Type B pancreatic cell (in vitro differentiated cells): ENCODE results near the gene S100G. TPM values are rescaled to one million over a fixed set of nuclear protein-coding genes. Genes with fewer than 3 reads are reported as not detected.

ENCODE experiments used
- DNase-seq: peaks from one replicate; pipeline ENCODE4 v3.0.0; 2021; ENCODE audit warnings: mixed read lengths; ENCODE audit not compliant: unreplicated experiment; ENCODE audit errors: extremely low spot score
- H3K27ac Mint-ChIP-seq: 2 replicates; pipeline ENCODE4 v1.8.0; 2021; ENCODE audit warnings: mild to moderate bottlenecking, mixed read lengths
- H3K27me3 Mint-ChIP-seq: 2 replicates; pipeline ENCODE4 v1.8.0; 2021; ENCODE audit warnings: mixed read lengths
- H3K36me3 Mint-ChIP-seq: 2 replicates; pipeline ENCODE4 v1.8.0; 2021; ENCODE audit warnings: mixed read lengths
- H3K4me1 Mint-ChIP-seq: one replicate; pipeline ENCODE4 v1.8.0; 2021; ENCODE audit warnings: mixed read lengths; ENCODE audit not compliant: unreplicated experiment
- H3K4me3 Mint-ChIP-seq: 2 replicates; pipeline ENCODE4 v1.8.0; 2021; ENCODE audit warnings: mild to moderate bottlenecking, mixed read lengths
- H3K9me3 Mint-ChIP-seq: 2 replicates; pipeline ENCODE4 v1.8.0; 2021; ENCODE audit warnings: mixed read lengths
- total RNA-seq: library from RNA; stranded (reverse); gene quantifications from 2 replicates; pipeline ENCODE4 v1.2.1, GENCODE V29; 2021; ENCODE audit warnings: low replicate concordance
- TF ChIP-seq, protein P1 (sequence below): fragments of 200-600 bp; sonication (generic); conservative IDR thresholded peaks from 2 replicates; pipeline ENCODE4 v1.5.0; 2021; ENCODE audit warnings: antibody characterized with exemption, mild to moderate bottlenecking

S100G gene
- total RNA-seq, 1 donor from 2014 or later, result 5.5 TPM

DNA sequence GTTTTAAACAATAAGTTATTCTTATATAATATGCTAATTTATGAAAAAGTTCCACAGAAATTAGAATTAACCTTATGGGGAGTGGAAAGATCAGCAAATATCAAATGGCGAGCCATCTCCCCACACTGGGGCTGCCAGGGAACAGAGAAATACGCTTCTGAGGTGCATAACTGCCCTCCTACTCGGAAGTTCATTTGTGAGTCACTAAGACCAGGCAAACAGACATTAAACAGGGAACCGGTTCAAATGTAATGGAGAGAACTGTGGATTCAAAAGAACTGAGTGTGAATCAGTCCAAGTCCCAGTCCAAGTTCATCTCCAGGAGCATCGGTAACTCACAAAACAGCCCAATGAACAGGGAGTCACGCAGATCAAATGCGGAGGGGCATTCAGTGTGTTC lies 11.4 kb upstream of the S100G start:
- Mint-ChIP-seq H3K9me3 (peaks cover 6% of the 10 kb centered on the region), H3K27me3 (no peaks in the 10 kb centered on the region), H3K4me3 (no peak overlapping the region), H3K4me1 (peaks cover 21% of the 10 kb centered on the region), H3K27ac (no peak overlapping the region), H3K36me3 (peaks cover 40% of the 10 kb centered on the region)
- TF ChIP-seq, protein P1, sequence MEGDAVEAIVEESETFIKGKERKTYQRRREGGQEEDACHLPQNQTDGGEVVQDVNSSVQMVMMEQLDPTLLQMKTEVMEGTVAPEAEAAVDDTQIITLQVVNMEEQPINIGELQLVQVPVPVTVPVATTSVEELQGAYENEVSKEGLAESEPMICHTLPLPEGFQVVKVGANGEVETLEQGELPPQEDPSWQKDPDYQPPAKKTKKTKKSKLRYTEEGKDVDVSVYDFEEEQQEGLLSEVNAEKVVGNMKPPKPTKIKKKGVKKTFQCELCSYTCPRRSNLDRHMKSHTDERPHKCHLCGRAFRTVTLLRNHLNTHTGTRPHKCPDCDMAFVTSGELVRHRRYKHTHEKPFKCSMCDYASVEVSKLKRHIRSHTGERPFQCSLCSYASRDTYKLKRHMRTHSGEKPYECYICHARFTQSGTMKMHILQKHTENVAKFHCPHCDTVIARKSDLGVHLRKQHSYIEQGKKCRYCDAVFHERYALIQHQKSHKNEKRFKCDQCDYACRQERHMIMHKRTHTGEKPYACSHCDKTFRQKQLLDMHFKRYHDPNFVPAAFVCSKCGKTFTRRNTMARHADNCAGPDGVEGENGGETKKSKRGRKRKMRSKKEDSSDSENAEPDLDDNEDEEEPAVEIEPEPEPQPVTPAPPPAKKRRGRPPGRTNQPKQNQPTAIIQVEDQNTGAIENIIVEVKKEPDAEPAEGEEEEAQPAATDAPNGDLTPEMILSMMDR, result no peak
- DNase-seq, result no peak

DNA sequence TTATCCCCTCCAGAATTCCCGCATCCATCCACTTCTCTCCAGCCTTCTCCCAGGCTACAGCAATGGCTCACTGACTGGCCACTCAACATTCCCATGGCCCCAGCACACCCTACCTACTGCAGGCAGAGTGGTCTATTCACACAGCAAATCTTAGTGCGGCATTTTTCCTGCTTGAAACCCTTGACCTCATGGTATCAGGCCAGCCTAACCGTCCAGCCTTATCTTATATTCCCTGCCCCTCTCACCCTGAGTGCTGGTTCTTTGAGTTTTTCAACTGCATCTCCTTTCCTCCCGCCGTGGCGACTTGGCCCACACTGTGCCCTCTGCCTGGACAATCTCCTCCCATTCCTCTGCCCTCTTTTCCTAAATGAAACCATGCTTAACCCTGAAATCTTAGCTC lies 10.0 kb upstream of the S100G start:
- TF ChIP-seq, protein P1, result no peak
- no peak for DNase-seq
- peaks cover 40% of the 10 kb centered on the region for H3K36me3 Mint-ChIP-seq
- H3K27ac Mint-ChIP-seq, result no peak overlapping the region
- peaks cover 17% of the 10 kb centered on the region for H3K4me1 Mint-ChIP-seq
- H3K27me3 Mint-ChIP-seq, result no peaks in the 10 kb centered on the region
- peaks cover 6% of the 10 kb centered on the region for H3K9me3 Mint-ChIP-seq
- no peak overlapping the region for H3K4me3 Mint-ChIP-seq

DNA sequence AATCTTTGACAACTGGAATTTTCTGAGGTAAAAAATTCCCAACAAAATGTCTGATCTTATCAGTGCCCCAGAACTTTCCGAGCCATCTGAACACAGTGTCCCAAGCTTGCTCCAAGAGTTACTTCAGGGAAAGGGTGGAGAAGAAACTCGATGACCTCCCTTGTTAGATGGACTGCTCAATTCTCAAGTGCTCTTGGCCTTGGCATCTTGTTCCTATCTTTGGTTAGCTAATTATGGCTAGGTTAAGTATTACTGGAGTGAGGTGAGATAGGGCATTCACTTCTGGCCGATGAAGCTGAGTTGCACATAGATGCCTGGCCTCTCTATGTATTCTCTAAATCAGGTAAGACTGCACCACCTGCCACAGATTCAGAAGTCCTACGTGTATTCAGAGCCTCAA lies 9.1 kb upstream of the S100G start:
- Mint-ChIP-seq H3K4me1 (peaks cover 17% of the 10 kb centered on the region), H3K4me3 (no peak overlapping the region), H3K27me3 (no peaks in the 10 kb centered on the region), H3K36me3 (peaks cover 43% of the 10 kb centered on the region), H3K9me3 (peaks cover 6% of the 10 kb centered on the region), H3K27ac (no peak overlapping the region)
- DNase-seq, result no peak
- TF ChIP-seq, protein P1, result no peak

DNA sequence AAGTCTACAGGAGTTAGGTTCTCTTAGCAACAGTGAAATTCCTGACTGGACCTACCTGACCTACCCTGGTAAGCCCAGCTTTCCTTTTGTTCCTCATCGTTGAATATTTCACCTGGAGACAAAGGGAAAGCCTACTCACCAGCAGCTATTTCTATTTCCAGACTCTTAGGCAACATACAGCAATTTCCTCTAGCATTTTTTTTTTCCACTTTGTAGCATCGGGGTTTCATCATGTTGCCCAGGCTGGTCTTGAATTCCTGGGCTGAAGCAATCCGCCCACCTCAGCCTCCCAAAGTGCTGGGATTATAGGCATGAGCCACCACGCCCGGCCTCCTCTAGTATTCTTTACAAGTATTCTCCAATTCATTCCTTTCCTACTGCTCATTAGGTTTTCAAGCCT lies 6.8 kb upstream of the S100G start:
- DNase-seq, result no peak
- H3K9me3 Mint-ChIP-seq, result peaks cover 6% of the 10 kb centered on the region
- H3K4me1 Mint-ChIP-seq, result peaks cover 26% of the 10 kb centered on the region
- H3K36me3 Mint-ChIP-seq, result peaks cover 44% of the 10 kb centered on the region
- TF ChIP-seq, protein P1, result no peak
- no peak overlapping the region for H3K4me3 Mint-ChIP-seq
- no peaks in the 10 kb centered on the region for H3K27me3 Mint-ChIP-seq
- H3K27ac Mint-ChIP-seq, result peak overlapping the region; percentile 10

DNA sequence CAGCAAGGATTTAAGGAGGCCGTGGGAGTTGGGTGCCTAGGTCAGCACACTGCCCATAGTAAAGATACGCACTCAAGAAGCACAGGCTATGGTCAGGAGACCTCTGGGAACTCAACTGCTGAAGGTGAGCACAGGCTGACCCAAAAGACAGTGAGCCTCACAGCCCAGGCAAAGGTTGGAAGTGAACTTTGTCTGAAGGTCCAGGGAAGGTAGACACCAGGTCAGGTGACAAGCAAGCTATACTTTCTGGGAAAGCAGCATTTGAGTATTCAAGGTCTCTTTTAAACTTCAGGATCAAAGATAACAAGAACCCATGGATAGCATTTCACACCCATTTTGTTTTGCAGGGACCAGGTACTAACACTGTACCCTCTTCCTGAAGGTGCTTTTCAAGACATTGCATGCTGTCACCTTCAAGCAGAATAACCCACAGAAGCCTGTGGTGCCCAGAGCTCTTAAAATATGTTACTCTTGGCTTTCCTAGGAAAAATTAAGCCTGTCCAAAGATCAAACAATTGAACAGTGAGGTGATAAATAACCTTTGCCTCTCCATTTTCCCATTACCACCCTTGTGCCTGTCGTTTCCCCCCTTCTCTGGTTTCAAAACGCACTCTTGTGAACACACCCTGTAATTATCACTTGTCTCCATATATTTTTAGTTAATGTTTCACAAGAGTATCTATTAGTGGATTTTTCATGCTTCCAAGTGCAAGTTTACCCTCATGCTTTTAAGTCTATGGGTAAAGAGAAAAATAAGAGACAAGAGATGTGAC lies 3.4 kb upstream of the S100G start:
- no peaks in the 10 kb centered on the region for H3K9me3 Mint-ChIP-seq
- DNase-seq, result no peak
- no peaks in the 10 kb centered on the region for H3K27me3 Mint-ChIP-seq
- H3K4me3 Mint-ChIP-seq, result peak overlapping the region; percentile 4
- peak overlapping the region; percentile 56 for H3K27ac Mint-ChIP-seq
- peaks cover 29% of the 10 kb centered on the region for H3K4me1 Mint-ChIP-seq
- TF ChIP-seq, protein P1, result no peak
- peaks cover 34% of the 10 kb centered on the region for H3K36me3 Mint-ChIP-seq
